Natural killer cell (primary cell): ENCODE measurements around the gene PTX4. TPM values are rescaled to one million over a fixed set of nuclear protein-coding genes. Genes with fewer than 3 reads are reported as not detected.

Experiments used
- ATAC-seq, 3 donors: fragments of 150-1000 bp in 2 of 3; fragments of 200-7000 bp in 1 of 3; cut with Tn5 transposase; 1 replicate in 1 of 3; 2 replicates in 2 of 3; pipeline ENCODE4 v1.10.0; 2021; ENCODE audit warnings: mild to moderate bottlenecking in 2 of 3, moderate library complexity in 2 of 3
- DNase-seq, 2 donors: peaks; one replicate each; pipeline versions ENCODE4 v3.0.0 to v3.0.0-alpha.2; 2013 to 2021; ENCODE audit warnings: mixed read lengths in 1 of 2
- H3K27ac ChIP-seq: one replicate; pipeline ENCODE4 v1.5.1; 2013; ENCODE audit warnings: mild to moderate bottlenecking, low read length
- H3K27me3 ChIP-seq: one replicate; pipeline ENCODE4 v1.6.1; 2013; ENCODE audit warnings: low read length; ENCODE audit not compliant: control insufficient read depth, insufficient read depth
- H3K36me3 ChIP-seq: one replicate; pipeline ENCODE4 v1.6.1; 2013; ENCODE audit warnings: low read length; ENCODE audit not compliant: control insufficient read depth, insufficient read depth
- H3K4me1 ChIP-seq: one replicate; pipeline ENCODE4 v1.6.1; 2013; ENCODE audit warnings: low read length; ENCODE audit not compliant: control insufficient read depth, insufficient read depth
- H3K4me3 ChIP-seq: one replicate; pipeline ENCODE4 v1.5.1; 2013; ENCODE audit warnings: low read length
- H3K9me3 ChIP-seq: one replicate; pipeline ENCODE4 v1.6.1; 2013; ENCODE audit warnings: low read length; ENCODE audit not compliant: control insufficient read depth, insufficient read depth
- H3K27ac Mint-ChIP-seq, 2 donors: one replicate each; pipeline ENCODE4 v1.8.0; 2022; ENCODE audit warnings: mild to moderate bottlenecking in 2 of 2, mixed read lengths in 2 of 2, moderate library complexity in 1 of 2
- H3K27me3 Mint-ChIP-seq, 2 donors: one replicate each; pipeline ENCODE4 v1.8.0; 2022; ENCODE audit warnings: low read depth in 2 of 2, mixed read lengths in 2 of 2
- H3K36me3 Mint-ChIP-seq: one replicate; pipeline ENCODE4 v1.8.0; 2022; ENCODE audit warnings: mixed read lengths
- H3K4me1 Mint-ChIP-seq, 2 donors: one replicate each; pipeline ENCODE4 v1.8.0; 2022; ENCODE audit warnings: mixed read lengths in 2 of 2
- H3K4me3 Mint-ChIP-seq: one replicate; pipeline ENCODE4 v1.8.0; 2022; ENCODE audit warnings: mild to moderate bottlenecking, moderate library complexity, mixed read lengths
- H3K9me3 Mint-ChIP-seq, 2 donors: one replicate each; pipeline ENCODE4 v1.8.0; 2022; ENCODE audit warnings: mixed read lengths in 2 of 2
- CTCF ChIP-seq: fragments of 200-600 bp; IDR thresholded peaks from one replicate; pipeline ENCODE4 v1.8.0; 2022; ENCODE audit warnings: antibody characterized with exemption
- WGBS: methylation state at CpG from one replicate; pipeline ENCODE4 v1.1.7; 2013; ENCODE audit warnings: missing lambda C conversion rate; ENCODE audit not compliant: insufficient coverage; 5-methylcytosine and 5-hydroxymethylcytosine counted together
- intact Hi-C: fragments of 100-400 bp; cut with micrococcal nuclease; formaldehyde crosslinking; loops from one replicate; pipeline ENCODE4 v1.14.2; 2022
- total RNA-seq, 4 donors: library from RNA; stranded (reverse); fragments of 120-200 nt in 1 of 4; gene quantifications; one replicate each; pipeline versions ENCODE4 v1.2.3 to v1.2.4, GENCODE V29; 2013 to 2022

Gene PTX4
- total RNA-seq, 3 donors from 2014 or later (not counting 1 experiment from before 2014, with no cell fraction given), result 0.31 TPM; not detected in 2

GRCh38 chr16:1530883-1531637 is 42.3 kb upstream of the PTX4 start:
- intact Hi-C loops, result no loop called here
- no peaks in the 10 kb centered on the region for H3K9me3 Mint-ChIP-seq
- 94% methylated on average over 35 of the region's 35 CpGs for WGBS
- Histone ChIP-seq H3K4me1 (peaks cover 50% of the 10 kb centered on the region), H3K27ac (no peak overlapping the region), H3K4me3 (no peak overlapping the region), H3K27me3 (no peaks in the 10 kb centered on the region), H3K36me3 (no peaks in the 10 kb centered on the region), H3K9me3 (no peaks in the 10 kb centered on the region)
- H3K27me3 Mint-ChIP-seq, result no peaks in the 10 kb centered on the region
- no peak for DNase-seq
- H3K27ac Mint-ChIP-seq, result no peak overlapping the region
- peaks cover 12 to 13% of the 10 kb centered on the region in 2 donors for H3K4me1 Mint-ChIP-seq
- no peak for ATAC-seq
- no peak for TF ChIP-seq CTCF
- no peaks in the 10 kb centered on the region for H3K36me3 Mint-ChIP-seq
- H3K4me3 Mint-ChIP-seq, result no peak overlapping the region

GRCh38 chr16:1530349-1530882 is 41.7 kb upstream of the PTX4 start:
- DNase-seq (no peak), ATAC-seq (no peak)
- no peaks in the 10 kb centered on the region for H3K27me3 Mint-ChIP-seq
- no peak overlapping the region for H3K4me3 Mint-ChIP-seq
- Histone ChIP-seq H3K36me3 (no peaks in the 10 kb centered on the region), H3K4me1 (peaks cover 50% of the 10 kb centered on the region), H3K27ac (no peak overlapping the region), H3K9me3 (no peaks in the 10 kb centered on the region), H3K4me3 (no peak overlapping the region), H3K27me3 (no peaks in the 10 kb centered on the region)
- H3K27ac Mint-ChIP-seq, result no peak overlapping the region
- peaks cover 10% of the 10 kb centered on the region in 2 donors for H3K4me1 Mint-ChIP-seq
- intact Hi-C loops, result no loop called here
- TF ChIP-seq CTCF, result no peak
- H3K9me3 Mint-ChIP-seq, result no peaks in the 10 kb centered on the region
- no peaks in the 10 kb centered on the region for H3K36me3 Mint-ChIP-seq
- 96% methylated on average over 27 of the region's 27 CpGs for WGBS

- intact Hi-C loops, result no loop called here
- no peak for DNase-seq
- peaks cover 38% of the 10 kb centered on the region for H3K4me1 ChIP-seq
Observed at GRCh38 chr16:1528921-1529537, 40.3 kb upstream of the PTX4 start.

More at GRCh38 chr16:1528921-1529537, 40.3 kb upstream of the PTX4 start:
- Histone ChIP-seq H3K27me3 (no peaks in the 10 kb centered on the region), H3K9me3 (no peaks in the 10 kb centered on the region), H3K27ac (no peak overlapping the region), H3K36me3 (no peaks in the 10 kb centered on the region), H3K4me3 (no peak overlapping the region)
- Mint-ChIP-seq H3K36me3 (no peaks in the 10 kb centered on the region), H3K4me1 (no peaks in the 10 kb centered on the region), H3K27ac (no peak overlapping the region), H3K27me3 (no peaks in the 10 kb centered on the region), H3K4me3 (no peak overlapping the region), H3K9me3 (no peaks in the 10 kb centered on the region)
- TF ChIP-seq CTCF, result no peak
- ATAC-seq, result no peak
- 91% methylated on average over 29 of the region's 29 CpGs for WGBS
